Memory B cell (primary cell): ENCODE measurements around the gene HMGN3.
"Not testable (repeated sequence)": the region's sequence is repeated elsewhere in the genome, so short reads cannot be mapped to it uniquely, and the experiment has no call there.

Experiments used
- ATAC-seq: fragments of 150-1000 bp; cut with Tn5 transposase; 2 replicates; pipeline ENCODE4 v1.10.0; 2021; ENCODE audit warnings: low read depth, mild to moderate bottlenecking, moderate library complexity
- DNase-seq, 2 donors: peaks; one replicate each; pipeline ENCODE4 v3.0.0; 2022; ENCODE audit warnings: low spot score in 2 of 2
- H3K27ac Mint-ChIP-seq: one replicate; pipeline ENCODE4 v1.8.0; 2022; ENCODE audit warnings: mild to moderate bottlenecking, moderate library complexity, mixed read lengths
- H3K27me3 Mint-ChIP-seq: one replicate; pipeline ENCODE4 v1.8.0; 2022; ENCODE audit warnings: mixed read lengths
- H3K36me3 Mint-ChIP-seq: one replicate; pipeline ENCODE4 v1.8.0; 2022; ENCODE audit warnings: mild to moderate bottlenecking, mixed read lengths
- H3K4me1 Mint-ChIP-seq: one replicate; pipeline ENCODE4 v1.8.0; 2022; ENCODE audit warnings: mixed read lengths
- H3K4me3 Mint-ChIP-seq: one replicate; pipeline ENCODE4 v1.8.0; 2022; ENCODE audit warnings: mild to moderate bottlenecking, moderate library complexity, mixed read lengths
- H3K9me3 Mint-ChIP-seq: one replicate; pipeline ENCODE4 v1.8.0; 2022; ENCODE audit warnings: mixed read lengths

The HMGN3 gene

DNA sequence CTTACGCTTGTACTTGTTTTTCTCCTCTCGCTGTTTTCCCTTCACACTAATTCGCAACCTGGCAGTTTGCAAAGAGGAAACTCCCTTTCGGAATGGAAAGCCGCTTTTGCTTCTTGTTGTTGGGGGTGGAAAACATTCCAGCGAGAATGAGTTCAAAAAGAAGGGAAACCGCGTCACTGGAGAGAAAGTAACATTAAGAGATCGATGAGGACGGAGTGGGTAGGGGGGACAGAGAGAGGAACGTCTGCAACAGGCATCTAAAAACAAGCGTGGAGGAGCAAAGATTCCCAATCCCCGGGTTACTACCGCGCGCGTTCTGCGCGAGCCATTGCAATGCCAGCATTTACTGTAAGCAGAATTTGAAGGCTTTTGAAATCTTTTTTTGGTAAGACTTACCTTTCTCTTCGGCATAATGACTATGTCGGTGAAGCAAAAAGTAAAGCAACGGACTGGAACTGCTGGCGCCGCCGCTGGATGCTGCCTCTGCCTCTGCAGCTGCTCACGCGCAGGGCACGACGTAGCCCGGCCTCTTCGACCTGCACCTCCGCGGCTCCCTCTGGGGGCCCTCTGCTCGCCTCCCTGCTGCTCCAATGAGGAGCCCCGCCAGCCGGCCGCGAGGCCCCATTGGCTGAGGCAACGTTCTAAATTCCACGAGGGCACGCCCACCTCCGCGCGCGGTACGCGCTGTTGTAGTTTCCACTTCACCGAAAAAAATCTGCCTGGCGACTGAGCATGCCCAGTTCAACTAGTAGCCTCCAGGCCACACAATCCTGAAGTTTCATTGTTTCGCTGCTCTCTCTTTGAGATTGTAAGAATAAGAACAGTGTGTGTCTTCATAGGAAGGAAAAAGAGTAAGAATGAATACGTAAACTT is at the start of gene HMGN3:
HMGN3 (minus strand) TSS at position 533 of the 873 bp plus-strand sequence.
- H3K9me3 Mint-ChIP-seq: no peaks in the 10 kb centered on the region
- DNase-seq: peak; percentile 87 to 91
- H3K36me3 Mint-ChIP-seq: peaks cover 3% of the 10 kb centered on the region
- peaks cover 14% of the 10 kb centered on the region for H3K4me1 Mint-ChIP-seq
- H3K27ac Mint-ChIP-seq: peak within 1 kb of the TSS; percentile 81
- peak within 1 kb of the TSS; percentile 99 for H3K4me3 Mint-ChIP-seq
- H3K27me3 Mint-ChIP-seq: no peaks in the 10 kb centered on the region
- peak; percentile 93 for ATAC-seq

DNA sequence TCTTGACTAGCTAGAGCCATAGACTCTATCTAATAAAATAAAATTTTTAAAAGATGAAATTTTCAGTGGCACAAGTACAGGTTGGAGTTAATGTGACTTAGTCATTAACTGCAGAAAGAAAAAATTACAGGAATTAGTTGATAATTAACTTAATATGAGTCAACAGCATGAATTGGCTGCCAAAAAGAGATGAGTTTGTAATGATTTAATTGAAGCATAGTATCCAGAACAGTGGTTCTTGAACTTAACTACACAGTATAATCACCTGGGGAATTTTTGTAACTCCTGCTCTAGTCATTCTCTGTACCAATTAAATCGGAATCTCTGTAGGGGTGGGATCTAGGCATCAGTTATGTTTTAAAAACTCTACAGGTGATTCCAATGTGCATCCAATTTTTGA is 46.3 kb upstream of the HMGN3 start:
- no peaks in the 10 kb centered on the region for H3K4me1 Mint-ChIP-seq
- no peak for DNase-seq
- H3K9me3 Mint-ChIP-seq: peaks cover 14% of the 10 kb centered on the region
- peaks cover 9% of the 10 kb centered on the region for H3K27me3 Mint-ChIP-seq
- H3K4me3 Mint-ChIP-seq: no peak overlapping the region
- H3K27ac Mint-ChIP-seq: no peak overlapping the region
- ATAC-seq: no peak
- peaks cover 5% of the 10 kb centered on the region for H3K36me3 Mint-ChIP-seq

DNA sequence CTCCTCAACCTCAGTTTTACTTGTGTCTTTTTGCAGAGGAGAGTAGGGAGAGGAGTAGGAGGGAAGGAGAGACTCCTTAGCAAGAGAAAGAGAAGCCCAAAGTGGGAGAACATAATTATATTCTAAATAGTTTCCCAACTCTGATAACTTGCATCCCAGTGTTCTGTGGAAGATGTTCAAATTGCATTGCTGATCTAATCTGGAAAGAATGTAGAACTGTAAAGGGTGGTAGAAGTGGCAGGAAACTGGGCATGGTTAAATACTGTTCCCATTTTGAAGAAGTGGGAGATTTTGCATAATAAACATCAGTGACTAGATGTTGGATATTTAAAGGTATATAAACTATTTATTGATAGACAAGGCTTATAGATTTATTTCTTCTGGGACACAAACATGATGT is 42.6 kb upstream of the HMGN3 start:
- Mint-ChIP-seq H3K36me3 (peaks cover 5% of the 10 kb centered on the region), H3K27ac (no peak overlapping the region), H3K9me3 (peaks cover 14% of the 10 kb centered on the region), H3K4me3 (no peak overlapping the region), H3K4me1 (no peaks in the 10 kb centered on the region), H3K27me3 (peaks cover 6% of the 10 kb centered on the region)
- no peak for DNase-seq
- ATAC-seq: no peak

- H3K27ac Mint-ChIP-seq: no peak overlapping the region
- no peaks in the 10 kb centered on the region for H3K9me3 Mint-ChIP-seq
- H3K27me3 Mint-ChIP-seq: peaks cover 4% of the 10 kb centered on the region
- H3K4me3 Mint-ChIP-seq: no peak overlapping the region
- no peak for DNase-seq
- H3K4me1 Mint-ChIP-seq: no peaks in the 10 kb centered on the region
- no peak for ATAC-seq
- H3K36me3 Mint-ChIP-seq: no peaks in the 10 kb centered on the region
These were observed 35.4 kb upstream of the HMGN3 start for GRCh38 chr6:79269877-79270276.

- no peak overlapping the region for H3K27ac Mint-ChIP-seq
- ATAC-seq (no peak), DNase-seq (no peak)
- H3K9me3 Mint-ChIP-seq: no peaks in the 10 kb centered on the region
- H3K36me3 Mint-ChIP-seq: no peaks in the 10 kb centered on the region
- H3K4me1 Mint-ChIP-seq: no peaks in the 10 kb centered on the region
- peaks cover 5% of the 10 kb centered on the region for H3K27me3 Mint-ChIP-seq
- no peak overlapping the region for H3K4me3 Mint-ChIP-seq
These were observed 32.6 kb upstream of the HMGN3 start for GRCh38 chr6:79267128-79267527.

- Mint-ChIP-seq H3K36me3 (no peaks in the 10 kb centered on the region), H3K4me3 (no peak overlapping the region), H3K27ac (no peak overlapping the region), H3K4me1 (no peaks in the 10 kb centered on the region), H3K27me3 (peaks cover 7% of the 10 kb centered on the region), H3K9me3 (no peaks in the 10 kb centered on the region)
- DNase-seq: no peak
- no peak for ATAC-seq
These were observed 31.6 kb upstream of the HMGN3 start for GRCh38 chr6:79266051-79266450.

DNA sequence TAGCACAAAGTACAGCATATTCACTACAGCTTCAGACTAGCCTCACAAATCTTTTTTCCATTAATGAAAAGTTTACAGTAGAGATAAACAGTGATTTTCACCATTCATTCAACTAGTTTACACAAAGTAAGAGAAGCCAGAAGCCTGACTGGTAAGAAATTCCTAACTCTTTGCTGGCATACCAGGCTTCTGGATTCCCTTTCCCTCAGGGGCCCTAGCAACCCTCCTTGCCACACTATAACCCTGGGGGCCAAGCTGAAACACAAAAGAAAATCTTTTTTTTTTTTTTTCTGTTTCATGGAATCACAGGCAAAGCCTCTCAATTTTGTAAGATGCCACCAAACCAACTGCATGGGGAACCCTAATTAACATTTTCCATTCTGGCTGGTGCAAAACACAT is 28.9 kb upstream of the HMGN3 start:
- H3K27me3 Mint-ChIP-seq: peaks cover 7% of the 10 kb centered on the region
- ATAC-seq: no peak
- H3K4me1 Mint-ChIP-seq: no peaks in the 10 kb centered on the region
- peaks cover 10% of the 10 kb centered on the region for H3K36me3 Mint-ChIP-seq
- no peak overlapping the region for H3K27ac Mint-ChIP-seq
- H3K4me3 Mint-ChIP-seq: no peak overlapping the region
- no peak for DNase-seq
- peaks cover 4% of the 10 kb centered on the region for H3K9me3 Mint-ChIP-seq

GRCh38 chr6:79261666-79262065 is 27.2 kb upstream of the HMGN3 start:
- Mint-ChIP-seq H3K27ac (no peak overlapping the region), H3K36me3 (peaks cover 10% of the 10 kb centered on the region), H3K27me3 (peaks cover 7% of the 10 kb centered on the region), H3K4me1 (no peaks in the 10 kb centered on the region), H3K9me3 (peaks cover 4% of the 10 kb centered on the region), H3K4me3 (no peak overlapping the region)
- DNase-seq (no peak), ATAC-seq (no peak)

DNA sequence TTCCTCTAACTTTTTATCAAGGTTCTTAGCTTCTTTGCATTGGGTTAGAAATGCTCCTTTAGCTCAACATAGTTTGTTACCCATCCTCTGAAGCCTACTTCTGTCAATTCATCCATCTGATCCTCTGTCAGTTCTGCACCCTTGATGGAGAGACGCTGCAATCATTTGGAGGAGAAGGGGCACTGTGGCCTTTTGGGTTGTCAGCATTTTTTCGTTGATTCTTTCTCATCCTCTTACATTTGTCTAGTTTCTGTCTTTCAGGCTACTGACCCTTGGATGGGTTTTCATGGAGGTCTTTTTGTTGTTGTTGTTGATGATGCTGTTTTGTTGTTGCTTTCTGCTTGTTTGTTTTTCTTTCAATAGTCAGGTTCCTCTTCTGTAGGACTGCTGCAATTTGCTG is 26.3 kb upstream of the HMGN3 start:
- Mint-ChIP-seq H3K9me3 (peaks cover 4% of the 10 kb centered on the region), H3K27ac (no peak overlapping the region), H3K4me1 (no peaks in the 10 kb centered on the region), H3K36me3 (peaks cover 10% of the 10 kb centered on the region), H3K4me3 (no peak overlapping the region), H3K27me3 (peaks cover 7% of the 10 kb centered on the region)
- no peak for ATAC-seq
- no peak for DNase-seq

GRCh38 chr6:79257381-79258205 is 23.1 kb upstream of the HMGN3 start:
- H3K27ac Mint-ChIP-seq: no peak overlapping the region
- H3K4me3 Mint-ChIP-seq: no peak overlapping the region
- DNase-seq (no peak), ATAC-seq (no peak)
- peaks cover 4% of the 10 kb centered on the region for H3K9me3 Mint-ChIP-seq
- peaks cover 4% of the 10 kb centered on the region for H3K27me3 Mint-ChIP-seq
- peaks cover 11% of the 10 kb centered on the region for H3K36me3 Mint-ChIP-seq
- no peaks in the 10 kb centered on the region for H3K4me1 Mint-ChIP-seq

GRCh38 chr6:79256770-79257169 is 22.3 kb upstream of the HMGN3 start:
- not testable (repeated sequence) for H3K4me1 Mint-ChIP-seq, DNase-seq, ATAC-seq, H3K27me3 Mint-ChIP-seq, H3K9me3 Mint-ChIP-seq, H3K27ac Mint-ChIP-seq, H3K4me3 Mint-ChIP-seq
- H3K36me3 Mint-ChIP-seq: peaks cover 11% of the 10 kb centered on the region

DNA sequence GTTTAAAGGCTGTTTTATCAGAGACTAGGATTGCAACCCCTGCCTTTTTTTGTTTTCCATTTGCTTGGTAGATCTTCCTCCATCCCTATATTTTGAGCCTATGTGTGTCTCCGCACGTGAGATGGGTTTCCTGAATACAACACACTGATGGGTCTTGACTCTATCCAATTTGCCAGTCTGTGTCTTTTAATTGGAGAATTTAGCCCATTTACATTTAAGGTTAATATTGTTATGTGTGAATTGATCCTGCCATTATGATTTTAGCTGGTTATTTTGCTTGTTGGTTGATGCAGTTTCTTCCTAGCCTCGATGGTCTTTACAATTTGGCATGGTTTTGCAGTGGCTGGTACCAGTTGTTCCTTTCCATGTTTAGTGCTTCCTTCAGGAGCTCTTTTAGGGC is 20.6 kb upstream of the HMGN3 start:
- H3K27ac Mint-ChIP-seq, DNase-seq, H3K4me1 Mint-ChIP-seq, H3K36me3 Mint-ChIP-seq, H3K9me3 Mint-ChIP-seq, H3K4me3 Mint-ChIP-seq, H3K27me3 Mint-ChIP-seq, ATAC-seq: not testable (repeated sequence)

GRCh38 chr6:79250559-79250958 is 16.1 kb upstream of the HMGN3 start:
- no peaks in the 10 kb centered on the region for H3K27me3 Mint-ChIP-seq
- no peak overlapping the region for H3K27ac Mint-ChIP-seq
- DNase-seq (no peak), ATAC-seq (no peak)
- H3K4me1 Mint-ChIP-seq: peaks cover 10% of the 10 kb centered on the region
- H3K9me3 Mint-ChIP-seq: no peaks in the 10 kb centered on the region
- H3K4me3 Mint-ChIP-seq: no peak overlapping the region
- H3K36me3 Mint-ChIP-seq: peaks cover 1% of the 10 kb centered on the region

GRCh38 chr6:79250107-79250514 is 15.6 kb upstream of the HMGN3 start:
- DNase-seq: peak in 1 of 2 donors; percentile 1
- peak; percentile 43 for ATAC-seq
- peaks cover 10% of the 10 kb centered on the region for H3K4me1 Mint-ChIP-seq
- peaks cover 2% of the 10 kb centered on the region for H3K36me3 Mint-ChIP-seq
- no peak overlapping the region for H3K4me3 Mint-ChIP-seq
- no peaks in the 10 kb centered on the region for H3K9me3 Mint-ChIP-seq
- H3K27ac Mint-ChIP-seq: no peak overlapping the region
- H3K27me3 Mint-ChIP-seq: no peaks in the 10 kb centered on the region
